A172 (cell line): ENCODE results near the gene CHKA. TPM values are rescaled to one million over a fixed set of nuclear protein-coding genes. Genes with fewer than 3 reads are reported as not detected.

ENCODE experiments used
- DNase-seq: peaks from one replicate; pipeline ENCODE4 v3.0.0-alpha.2; 2015; ENCODE audit warnings: low spot score
- total RNA-seq: library from RNA; depleted of rRNA; stranded (reverse); fragments of >200 nt; shearing (Covaris generic); gene quantifications from 2 replicates; pipeline ENCODE4 v1.2.3, GENCODE V29; 2014

Gene CHKA
- total RNA-seq, 1 experiment from 2014 or later: 26.9 TPM

- no peak for DNase-seq
These were observed 106.2 kb downstream of the CHKA start for GRCh38 chr11:68014947-68015447.

- DNase-seq: peak; percentile 93
These were observed 106.8 kb downstream of the CHKA start for GRCh38 chr11:68014157-68014946.

DNA sequence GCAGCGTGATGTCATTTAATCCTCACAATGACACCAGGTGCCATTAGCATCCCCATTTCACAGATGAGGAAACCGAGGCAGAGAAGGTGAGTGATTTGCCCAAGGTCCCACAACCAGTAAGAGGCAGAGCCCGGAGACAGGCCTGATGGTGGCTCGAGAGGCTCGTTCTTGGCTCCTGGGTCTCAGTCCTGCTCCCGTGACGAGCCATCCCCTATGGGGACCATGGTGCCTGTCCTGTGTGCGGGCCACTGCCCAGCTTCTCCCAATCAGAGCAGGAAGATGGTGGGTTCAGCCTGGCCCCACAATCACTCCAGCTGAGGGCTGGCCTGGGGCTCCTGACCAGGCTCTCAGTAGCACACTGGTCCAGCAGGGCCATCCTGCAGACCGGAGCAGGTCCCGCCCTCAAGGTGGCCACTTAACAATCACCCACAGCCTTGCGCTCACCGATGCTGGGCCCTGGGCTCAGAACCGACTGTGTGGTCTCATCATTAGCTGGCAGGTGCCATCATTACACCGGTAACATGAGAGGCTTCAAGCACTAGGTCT, 107.5 kb downstream of the CHKA start:
- DNase-seq: no peak

GRCh38 chr11:68012843-68013610, 108.2 kb downstream of the CHKA start:
- DNase-seq: peak; percentile 97

DNA sequence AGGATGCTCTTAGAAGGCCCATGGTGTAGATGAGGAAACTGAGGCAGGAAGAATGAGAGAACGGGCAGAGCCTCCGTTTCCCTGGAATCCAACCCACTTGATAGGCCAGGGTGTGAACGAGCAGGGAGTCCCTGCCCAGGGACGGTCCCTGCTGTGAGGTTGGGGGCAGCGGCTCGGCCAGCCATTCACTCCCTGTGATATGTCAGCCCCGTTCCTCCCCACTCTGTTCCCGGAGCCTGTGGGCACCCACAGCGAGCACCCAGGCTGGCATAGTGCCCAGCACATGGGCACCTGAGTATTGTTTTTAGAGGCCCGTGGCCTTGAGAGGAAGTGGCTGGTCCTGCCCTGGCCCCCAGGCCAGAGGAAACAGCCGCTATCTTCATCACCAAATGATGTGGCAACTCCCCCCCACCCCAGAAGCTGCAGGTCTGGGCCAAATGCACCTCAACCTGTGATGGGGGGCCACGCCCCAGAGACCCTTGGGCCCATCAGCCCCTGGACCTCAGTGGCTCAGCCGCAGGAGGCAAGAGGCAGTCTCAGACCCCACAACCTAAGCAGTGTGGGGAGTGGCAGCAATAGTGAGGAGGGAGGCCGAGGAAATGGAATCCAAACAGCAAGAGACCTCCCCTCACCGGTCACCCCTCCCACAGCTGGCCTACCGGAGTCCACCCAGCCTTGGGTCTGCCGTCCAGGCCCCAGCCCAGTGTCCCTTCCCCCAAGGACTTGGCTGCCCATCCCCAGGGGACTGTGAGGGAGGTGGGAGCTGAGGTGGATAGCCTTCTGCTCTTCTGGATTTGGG, 108.9 kb downstream of the CHKA start:
- DNase-seq: peak; percentile 55

GRCh38 chr11:68011051-68011943, 109.9 kb downstream of the CHKA start:
- no peak for DNase-seq

DNA sequence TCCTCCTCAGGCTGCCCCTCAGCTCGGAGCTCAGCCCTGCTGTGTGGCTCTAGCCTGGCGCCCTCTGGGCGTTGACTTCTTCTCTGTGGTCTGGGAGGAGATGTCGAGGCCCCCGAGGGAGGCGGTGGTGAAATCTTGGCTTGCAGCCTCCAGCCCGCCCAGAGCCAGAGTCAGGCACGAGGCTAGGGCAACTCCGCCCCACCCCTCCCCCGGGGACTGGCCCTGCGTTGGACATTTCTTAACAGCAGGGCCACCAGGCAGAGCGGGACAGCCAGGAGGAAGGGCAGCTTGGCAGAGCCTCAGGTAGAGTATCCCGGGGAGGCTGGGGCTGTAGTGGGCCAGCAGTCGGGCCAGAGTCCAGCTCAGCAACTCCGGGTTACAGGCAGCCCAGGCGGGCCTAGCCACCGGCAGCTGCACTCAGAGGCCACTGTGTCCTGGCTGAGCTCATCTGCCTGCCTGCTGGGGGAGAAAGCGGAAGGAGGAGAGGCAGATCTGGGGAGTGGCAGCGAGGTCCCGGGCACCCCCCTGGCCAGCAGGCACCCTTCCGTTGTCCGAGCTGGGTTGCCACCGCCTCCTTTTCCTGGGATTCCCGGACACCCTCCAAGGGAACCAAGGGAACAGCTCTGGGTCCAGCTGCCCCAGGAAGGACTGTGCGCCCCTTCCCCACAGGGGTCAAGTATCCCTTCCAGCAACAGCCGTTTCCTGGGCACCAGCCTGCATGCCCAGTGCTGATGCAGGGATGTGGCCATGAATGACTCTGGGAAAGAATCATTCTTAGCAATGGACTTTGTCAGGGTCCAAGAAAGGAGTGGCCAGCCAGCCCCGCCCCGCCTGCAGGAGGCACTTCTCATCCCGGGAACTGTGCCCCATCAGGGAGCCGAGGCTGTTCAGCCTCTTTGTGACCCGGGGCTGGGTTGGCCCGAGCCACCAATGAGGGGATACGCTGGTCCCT, 110.8 kb downstream of the CHKA start, which contains the start of gene ALDH3B1:
Gene ALDH3B1 (plus strand): TSS at position 238 of the 952 bp plus-strand sequence. CDS start 4,971 bp downstream, outside the sequence.
- DNase-seq: peak; percentile 89

DNA sequence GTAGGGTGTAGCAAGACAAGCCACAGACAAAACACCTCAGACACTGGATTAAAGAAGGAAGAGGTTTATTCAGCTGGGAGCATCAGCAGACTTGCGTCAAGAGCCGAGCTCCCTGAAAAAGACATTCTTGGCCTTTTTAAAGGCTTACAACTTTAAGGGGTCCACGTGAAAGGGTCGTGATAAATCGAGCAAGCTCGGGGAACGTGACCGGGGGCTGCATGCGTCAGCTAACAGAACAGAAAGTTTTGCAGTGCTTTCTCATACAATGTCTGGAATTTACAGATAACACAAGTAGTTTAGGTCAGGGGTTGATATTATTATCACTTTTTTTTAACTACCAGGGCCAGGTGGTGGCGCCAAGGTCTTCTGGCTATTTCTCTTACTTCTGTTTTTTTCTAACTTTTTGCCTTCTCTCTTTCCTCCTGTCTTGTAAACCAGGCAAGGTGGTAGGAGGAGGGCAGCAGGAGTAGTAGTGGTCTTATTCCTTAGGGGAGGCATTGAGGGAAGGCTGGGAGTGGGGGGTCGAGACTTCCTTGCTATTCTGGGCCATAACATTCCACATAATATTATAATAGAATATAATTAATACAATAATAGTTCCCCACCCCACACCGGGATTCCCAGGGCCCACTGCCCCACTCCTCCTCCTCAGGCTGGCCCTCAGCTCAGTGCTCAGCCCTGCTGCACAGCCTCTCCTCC, 111.6 kb downstream of the CHKA start:
- DNase-seq: peak; percentile 78

GRCh38 chr11:68008381-68009337, 112.5 kb downstream of the CHKA start:
- no peak for DNase-seq

DNA sequence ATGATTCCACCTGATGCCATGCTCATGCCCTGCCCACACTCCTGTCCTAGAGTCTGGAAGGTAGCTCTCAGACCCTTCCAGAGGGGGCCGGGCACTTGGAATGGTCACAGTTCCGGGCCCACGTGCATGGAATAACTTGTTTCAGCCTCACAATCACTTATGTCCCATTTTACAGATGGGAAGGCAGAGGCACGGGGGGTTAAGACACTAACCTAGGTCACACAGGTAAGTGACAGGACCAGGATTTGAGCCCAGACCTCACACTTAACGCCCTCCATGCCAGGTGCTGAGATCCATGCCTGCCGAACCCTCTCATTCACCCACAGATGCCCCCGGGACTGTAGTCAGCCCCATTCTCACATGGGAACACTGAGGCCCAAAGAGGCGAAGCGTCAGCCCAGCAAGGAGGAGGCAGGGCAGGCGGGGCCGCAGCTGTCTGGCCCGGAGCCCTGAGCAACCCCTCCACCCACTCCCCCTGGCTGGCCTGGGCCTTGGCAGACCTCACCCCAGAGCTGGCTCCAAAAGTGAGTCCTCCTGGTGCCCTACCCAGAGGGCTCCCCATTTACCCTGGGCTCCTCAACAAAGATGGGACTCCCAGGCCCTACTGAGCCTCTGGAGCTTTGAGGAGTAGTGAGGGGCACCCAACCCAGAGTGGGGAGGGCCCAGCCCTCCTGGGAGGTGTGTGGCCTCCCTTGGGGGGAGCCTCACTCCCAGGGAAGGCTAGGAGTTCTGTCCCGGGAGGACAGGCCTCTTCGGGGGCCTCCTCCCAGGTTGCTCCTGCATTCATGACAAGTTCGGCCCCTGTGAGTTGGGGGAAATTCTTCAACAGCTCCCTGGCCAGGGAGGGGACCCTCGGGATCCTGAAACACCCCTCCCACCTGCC, 113.4 kb downstream of the CHKA start:
- no peak for DNase-seq

DNA sequence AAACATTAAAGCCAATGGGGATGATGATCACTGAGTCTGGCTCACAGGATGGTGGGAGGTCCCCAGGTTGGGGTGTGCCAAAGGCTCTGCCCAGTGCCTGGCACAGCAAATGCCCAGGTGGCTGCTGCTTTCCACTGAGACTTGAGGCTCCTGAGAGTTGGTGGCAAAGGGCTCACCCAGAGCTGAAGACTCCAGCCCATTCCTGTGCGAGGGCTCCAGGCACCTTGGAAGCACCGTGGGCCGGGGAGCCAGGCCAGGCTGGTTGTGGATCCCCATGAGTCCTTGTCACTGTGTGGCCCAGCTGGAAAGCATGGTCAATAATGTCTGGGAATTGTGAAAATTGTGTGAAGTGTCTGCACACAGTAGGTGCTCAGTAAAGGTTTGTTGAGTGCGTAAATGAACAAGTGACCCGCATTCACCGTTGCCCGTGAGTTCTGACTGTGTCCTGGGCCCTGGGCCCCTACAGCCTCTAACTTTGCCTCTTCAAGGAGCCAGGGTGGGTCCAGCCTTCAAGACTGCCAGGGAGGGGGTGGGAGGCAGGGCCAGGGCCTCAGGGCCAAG, 114.5 kb downstream of the CHKA start:
- no peak for DNase-seq

GRCh38 chr11:68004551-68005335, 116.4 kb downstream of the CHKA start:
- no peak for DNase-seq

- DNase-seq: peak; percentile 53
These were observed 117.2 kb downstream of the CHKA start, which contains the start of gene UNC93B1 for GRCh38 chr11:68003846-68004550. Gene UNC93B1 (minus strand): TSS chr11:68004097. CDS start chr11:68004043, 54 bp downstream.
